DMS53 treated with DMSO at 0.1 percent for 48 hours (cell line): ENCODE measurements around the gene PCBD1.

Experiments
- DNase-seq: peaks from one replicate; lab custom pipeline; 2025; ENCODE audit not compliant: unreplicated experiment; lab: John Stamatoyannopoulos, UW

The PCBD1 gene

GRCh38 chr10:70836319-70836718 is 52.0 kb downstream of the PCBD1 start:
- no peak for DNase-seq

- DNase-seq: no peak
Measured at GRCh38 chr10:70834441-70835151, 53.8 kb downstream of the PCBD1 start.

DNA sequence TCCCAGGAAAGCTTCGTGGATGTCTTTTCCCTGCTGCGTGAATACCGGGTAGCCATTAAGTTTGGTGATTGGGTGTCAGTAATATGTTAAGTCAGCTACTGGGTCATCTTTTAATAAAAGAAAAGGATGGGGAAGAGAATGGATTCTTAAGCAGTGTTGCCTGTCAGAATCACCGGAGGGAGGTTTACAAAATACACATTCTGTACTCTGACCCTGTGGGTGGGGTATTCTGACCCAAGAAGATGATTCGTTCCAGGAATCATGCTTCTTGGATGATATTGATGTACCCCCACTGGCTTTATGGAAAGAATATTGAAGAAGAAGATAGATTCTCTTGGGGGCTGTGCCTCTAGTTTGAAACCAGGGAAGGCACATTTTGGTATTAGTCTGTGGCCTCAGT is 54.3 kb downstream of the PCBD1 start:
- no peak for DNase-seq

DNA sequence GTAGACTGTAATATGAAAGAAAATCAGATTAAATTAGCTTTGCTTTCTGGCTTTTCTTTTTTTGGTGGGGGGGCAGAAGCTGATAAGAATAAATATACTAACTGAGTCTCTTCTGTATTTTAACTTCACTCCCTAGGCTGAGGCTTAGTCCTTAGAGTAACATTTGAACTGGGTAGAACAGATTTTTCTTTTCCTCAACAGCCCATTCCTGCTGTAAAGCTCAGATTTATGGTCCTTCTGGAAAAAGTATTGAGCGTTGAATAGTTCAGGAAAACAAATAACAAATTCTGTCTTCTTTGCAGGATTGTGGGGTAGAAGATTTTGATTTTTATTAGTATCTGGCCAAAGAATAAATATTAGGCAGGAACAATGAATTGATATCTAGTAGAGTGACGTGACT is 54.8 kb downstream of the PCBD1 start:
- DNase-seq: no peak
